Loucy (cell line): ENCODE data around the gene MYBPHL.

Source experiments
- H2AFZ ChIP-seq: fragments of 200-600 bp; sonication (generic); 2 replicates; pipeline ENCODE4 v1.6.0; 2016; ENCODE audit warnings: antibody characterized with exemption, mild to moderate bottlenecking, low read length, moderate library complexity
- H3F3A ChIP-seq: fragments of 200-600 bp; 2 replicates; pipeline ENCODE4 v1.6.0; 2016; ENCODE audit warnings: antibody characterized with exemption, low read depth, mild to moderate bottlenecking
- H3K27me3 ChIP-seq: fragments of 200-600 bp; sonication (generic); 2 replicates; pipeline ENCODE4 v1.6.1; 2014; ENCODE audit warnings: low read length, mild to moderate bottlenecking; ENCODE audit not compliant: insufficient read depth, poor library complexity, severe bottlenecking
- H3K36me3 ChIP-seq: fragments of 200-600 bp; sonication (generic); 2 replicates; pipeline ENCODE4 v1.6.1; 2016; ENCODE audit warnings: low read length; ENCODE audit not compliant: insufficient read depth
- H3K4me1 ChIP-seq: fragments of 200-600 bp; sonication (generic); 2 replicates; pipeline ENCODE4 v1.5.1; 2014; ENCODE audit warnings: low read length, mild to moderate bottlenecking; ENCODE audit not compliant: insufficient read depth, poor library complexity, severe bottlenecking
- H3K4me2 ChIP-seq: fragments of 200-600 bp; sonication (generic); 2 replicates; pipeline ENCODE4 v1.6.0; 2014; ENCODE audit warnings: antibody characterized with exemption, low read length, low read depth, mild to moderate bottlenecking; ENCODE audit not compliant: poor library complexity, severe bottlenecking
- H3K4me3 ChIP-seq: fragments of 200-600 bp; sonication (generic); 2 replicates; pipeline ENCODE4 v1.5.1; 2014; ENCODE audit warnings: low read length, mild to moderate bottlenecking, mixed read lengths; ENCODE audit not compliant: poor library complexity, severe bottlenecking
- H3K79me2 ChIP-seq: fragments of 200-600 bp; sonication (generic); 2 replicates; pipeline ENCODE4 v1.6.1; 2014; ENCODE audit warnings: low read length; ENCODE audit not compliant: insufficient read depth
- H3K9ac ChIP-seq: fragments of 200-600 bp; sonication (generic); 2 replicates; pipeline ENCODE4 v1.6.0; 2014; ENCODE audit warnings: mild to moderate bottlenecking, low read depth, low read length, moderate library complexity; ENCODE audit not compliant: poor library complexity, severe bottlenecking
- H3K9me2 ChIP-seq: fragments of 200-600 bp; sonication (generic); replicated peaks from 2 replicates; pipeline ENCODE4 v1.6.1; 2016; ENCODE audit warnings: low read depth, low read length, mixed read lengths
- H3K9me3 ChIP-seq: fragments of 200-600 bp; sonication (generic); 2 replicates; pipeline ENCODE4 v1.6.1; 2014; ENCODE audit warnings: mild to moderate bottlenecking, antibody characterized with exemption, low read length, low read depth; ENCODE audit not compliant: insufficient read depth
- H4K20me1 ChIP-seq: fragments of 200-600 bp; sonication (generic); 2 replicates; pipeline ENCODE4 v1.6.0; 2014; ENCODE audit warnings: antibody characterized with exemption, low read length, mild to moderate bottlenecking; ENCODE audit not compliant: insufficient read depth, poor library complexity, severe bottlenecking
- EZH2phosphoT487 ChIP-seq: fragments of 200-600 bp; IDR thresholded peaks from 2 replicates; pipeline ENCODE4 v1.6.1; 2018; ENCODE audit warnings: antibody characterized with exemption, mild to moderate bottlenecking, moderate library complexity, borderline replicate concordance
- TF ChIP-seq, protein P1 (sequence below): fragments of 200-600 bp; sonication (generic); conservative IDR thresholded peaks from 2 replicates; pipeline ENCODE4 v1.5.1; 2014; ENCODE audit warnings: mild to moderate bottlenecking, antibody characterized with exemption, low read length

Gene MYBPHL

DNA sequence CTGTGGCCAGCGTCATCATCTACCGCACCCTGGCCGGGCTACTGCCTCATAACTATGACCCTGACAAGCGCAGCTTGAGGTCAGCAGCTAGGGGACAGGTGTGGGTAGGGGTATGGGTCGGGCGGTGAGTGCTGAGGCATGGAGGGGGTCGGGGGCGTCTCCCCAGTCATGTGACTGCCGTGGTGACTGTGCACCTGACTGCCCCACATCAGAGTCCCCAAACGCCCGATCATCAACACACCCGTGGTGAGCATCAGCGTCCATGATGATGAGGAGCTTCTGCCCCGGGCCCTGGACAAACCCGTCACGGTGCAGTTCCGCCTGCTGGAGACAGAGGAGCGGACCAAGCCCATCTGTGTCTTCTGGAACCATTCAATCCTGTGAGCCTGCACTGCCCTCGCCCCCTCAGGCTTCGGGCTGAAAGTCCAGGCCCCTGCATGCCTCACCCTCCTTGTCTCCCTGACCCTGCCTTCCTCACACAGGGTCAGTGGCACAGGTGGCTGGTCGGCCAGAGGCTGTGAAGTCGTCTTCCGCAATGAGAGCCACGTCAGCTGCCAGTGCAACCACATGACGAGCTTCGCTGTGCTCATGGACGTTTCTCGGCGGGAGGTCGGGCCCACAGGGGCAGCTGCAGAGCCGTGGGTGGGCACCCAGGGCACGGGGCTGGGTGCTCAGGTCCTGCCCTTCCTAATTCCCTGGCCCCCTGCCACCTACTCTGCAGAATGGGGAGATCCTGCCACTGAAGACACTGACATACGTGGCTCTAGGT lies 37.4 kb downstream of the MYBPHL start:
- H3K27me3 ChIP-seq: no peaks in the 10 kb centered on the region
- H3K9ac ChIP-seq: no peak overlapping the region
- no peaks in the 10 kb centered on the region for H3K79me2 ChIP-seq
- no peak overlapping the region for H3K4me2 ChIP-seq
- H3K9me3 ChIP-seq: no peaks in the 10 kb centered on the region
- no peak overlapping the region for H3K4me3 ChIP-seq
- TF ChIP-seq, protein P1, sequence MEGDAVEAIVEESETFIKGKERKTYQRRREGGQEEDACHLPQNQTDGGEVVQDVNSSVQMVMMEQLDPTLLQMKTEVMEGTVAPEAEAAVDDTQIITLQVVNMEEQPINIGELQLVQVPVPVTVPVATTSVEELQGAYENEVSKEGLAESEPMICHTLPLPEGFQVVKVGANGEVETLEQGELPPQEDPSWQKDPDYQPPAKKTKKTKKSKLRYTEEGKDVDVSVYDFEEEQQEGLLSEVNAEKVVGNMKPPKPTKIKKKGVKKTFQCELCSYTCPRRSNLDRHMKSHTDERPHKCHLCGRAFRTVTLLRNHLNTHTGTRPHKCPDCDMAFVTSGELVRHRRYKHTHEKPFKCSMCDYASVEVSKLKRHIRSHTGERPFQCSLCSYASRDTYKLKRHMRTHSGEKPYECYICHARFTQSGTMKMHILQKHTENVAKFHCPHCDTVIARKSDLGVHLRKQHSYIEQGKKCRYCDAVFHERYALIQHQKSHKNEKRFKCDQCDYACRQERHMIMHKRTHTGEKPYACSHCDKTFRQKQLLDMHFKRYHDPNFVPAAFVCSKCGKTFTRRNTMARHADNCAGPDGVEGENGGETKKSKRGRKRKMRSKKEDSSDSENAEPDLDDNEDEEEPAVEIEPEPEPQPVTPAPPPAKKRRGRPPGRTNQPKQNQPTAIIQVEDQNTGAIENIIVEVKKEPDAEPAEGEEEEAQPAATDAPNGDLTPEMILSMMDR: no peak
- TF ChIP-seq EZH2phosphoT487: no peak
- no peak overlapping the region for H2AFZ ChIP-seq
- no peaks in the 10 kb centered on the region for H4K20me1 ChIP-seq
- no peaks in the 10 kb centered on the region for H3F3A ChIP-seq
- no peaks in the 10 kb centered on the region for H3K36me3 ChIP-seq
- H3K9me2 ChIP-seq: no peaks in the 10 kb centered on the region
- H3K4me1 ChIP-seq: no peaks in the 10 kb centered on the region

DNA sequence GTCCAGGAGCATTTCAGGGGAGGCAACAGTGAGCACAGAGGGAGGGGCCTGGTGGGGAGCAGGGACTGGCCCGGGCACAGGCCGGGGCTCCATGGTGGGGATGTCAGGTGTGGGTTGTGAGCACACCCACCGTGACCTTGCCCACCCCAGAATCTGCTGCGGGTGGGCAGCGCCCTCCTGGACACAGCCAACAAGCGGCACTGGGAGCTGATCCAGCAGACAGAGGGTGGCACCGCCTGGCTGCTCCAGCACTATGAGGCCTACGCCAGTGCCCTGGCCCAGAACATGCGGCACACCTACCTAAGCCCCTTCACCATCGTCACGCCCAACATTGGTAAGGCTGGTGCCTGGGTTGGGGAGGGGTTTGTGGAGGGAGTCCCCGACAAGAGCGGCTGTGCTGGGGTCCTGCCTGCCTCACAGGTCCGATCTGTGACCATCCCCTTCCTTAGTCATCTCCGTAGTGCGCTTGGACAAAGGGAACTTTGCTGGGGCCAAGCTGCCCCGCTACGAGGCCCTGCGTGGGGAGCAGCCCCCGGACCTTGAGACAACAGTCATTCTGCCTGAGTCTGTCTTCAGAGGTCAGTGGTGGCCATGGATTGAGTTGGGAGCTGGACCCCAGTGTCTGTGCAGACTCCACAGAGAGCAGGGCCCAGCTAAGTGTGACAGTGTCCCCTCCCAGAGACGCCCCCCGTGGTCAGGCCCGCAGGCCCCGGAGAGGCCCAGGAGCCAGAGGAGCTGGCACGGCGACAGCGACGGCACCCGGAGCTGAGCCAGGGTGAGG lies 38.2 kb downstream of the MYBPHL start:
- Histone ChIP-seq H3K9ac (no peak overlapping the region), H3K4me3 (no peak overlapping the region), H3K36me3 (no peaks in the 10 kb centered on the region), H4K20me1 (no peaks in the 10 kb centered on the region), H3K4me2 (no peak overlapping the region), H3K79me2 (no peaks in the 10 kb centered on the region), H3K4me1 (no peaks in the 10 kb centered on the region), H3F3A (no peaks in the 10 kb centered on the region), H2AFZ (no peak overlapping the region), H3K9me2 (no peaks in the 10 kb centered on the region), H3K9me3 (no peaks in the 10 kb centered on the region), H3K27me3 (no peaks in the 10 kb centered on the region)
- TF ChIP-seq, protein P1: no peak
- TF ChIP-seq EZH2phosphoT487: no peak

DNA sequence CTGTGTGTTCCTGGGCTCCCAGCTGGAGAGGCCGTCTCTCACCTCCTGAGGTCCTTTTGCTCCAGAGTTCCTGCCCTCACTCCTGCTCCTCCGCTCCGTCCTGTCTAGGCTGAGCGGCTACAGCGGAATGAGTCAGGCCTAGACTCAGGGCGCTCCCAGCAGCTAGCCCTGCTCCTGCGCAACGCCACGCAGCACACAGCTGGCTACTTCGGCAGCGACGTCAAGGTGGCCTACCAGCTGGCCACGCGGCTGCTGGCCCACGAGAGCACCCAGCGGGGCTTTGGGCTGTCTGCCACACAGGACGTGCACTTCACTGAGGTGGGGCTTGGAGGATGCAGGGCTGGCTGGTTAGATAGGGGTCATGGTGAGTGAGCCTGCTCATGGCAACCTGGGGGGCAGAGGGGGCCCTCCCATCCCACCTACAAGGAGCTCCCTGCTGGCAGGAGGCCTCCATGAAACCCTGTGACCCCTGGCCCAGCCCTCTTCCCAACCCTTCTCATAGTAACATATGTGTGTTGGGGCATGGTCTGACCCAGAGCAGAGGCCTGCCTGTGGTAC lies 39.0 kb downstream of the MYBPHL start:
- no peaks in the 10 kb centered on the region for H4K20me1 ChIP-seq
- H3K4me1 ChIP-seq: no peaks in the 10 kb centered on the region
- H3K27me3 ChIP-seq: no peaks in the 10 kb centered on the region
- no peaks in the 10 kb centered on the region for H3F3A ChIP-seq
- no peaks in the 10 kb centered on the region for H3K36me3 ChIP-seq
- no peak overlapping the region for H3K9ac ChIP-seq
- H3K79me2 ChIP-seq: no peaks in the 10 kb centered on the region
- no peak overlapping the region for H3K4me2 ChIP-seq
- H3K9me3 ChIP-seq: no peaks in the 10 kb centered on the region
- H3K9me2 ChIP-seq: no peaks in the 10 kb centered on the region
- no peak overlapping the region for H2AFZ ChIP-seq
- H3K4me3 ChIP-seq: no peak overlapping the region
- TF ChIP-seq, protein P1: no peak
- TF ChIP-seq EZH2phosphoT487: no peak
